IMR-90 (cell line): ENCODE measurements around the gene DKK2. TPM values are rescaled to one million over a fixed set of nuclear protein-coding genes. Genes with fewer than 3 reads are reported as not detected.

Experiments
- ATAC-seq: fragments of 200-7000 bp; cut with Tn5 transposase; 2 replicates; pipeline ENCODE4 v1.9.1; 2020; ENCODE audit warnings: low read depth, mild to moderate bottlenecking, moderate library complexity
- BruUV-seq: library from RNA; stranded (reverse); fragments of 400-500 nt; replicated peaks from 2 replicates; lab custom pipeline; 2021; lab: Mats Ljungman, UMichigan
- CTCF ChIA-PET: fragments of 300-600 bp; formaldehyde crosslinking; extraction: SDS; loops from one replicate; lab custom pipeline; 2021; ENCODE audit warnings: antibody characterized with exemption; lab: Yijun Ruan, JAX
- POLR2A ChIA-PET: fragments of 300-600 bp; sonication (Branson Sonifier 250); formaldehyde crosslinking; loops from one replicate; lab custom pipeline; 2022; ENCODE audit warnings: antibody characterized with exemption; ENCODE audit not compliant: unreplicated experiment; lab: Charles Lee
- DNase-seq: peaks from one replicate; pipeline ENCODE4 v3.0.0; 2013
- H2AFZ ChIP-seq: replicated peaks from 2 replicates; pipeline ENCODE3; 2013; ENCODE audit warnings: low read length, mild to moderate bottlenecking; ENCODE audit not compliant: poor library complexity
- H2AK5ac ChIP-seq: 2 replicates; pipeline ENCODE4 v1.6.1; 2013; ENCODE audit warnings: low read depth, low read length, inconsistent platforms
- H2AK9ac ChIP-seq: replicated peaks from 2 replicates; pipeline ENCODE3; 2013; ENCODE audit warnings: mild to moderate bottlenecking, low read depth, low read length, moderate library complexity; ENCODE audit not compliant: poor library complexity
- H2BK120ac ChIP-seq: 2 replicates; pipeline ENCODE4 v1.6.1; 2013; ENCODE audit warnings: low read depth, low read length, inconsistent platforms
- H2BK15ac ChIP-seq: 3 replicates; pipeline ENCODE4 v1.6.1; 2013; ENCODE audit warnings: low read depth, low read length, inconsistent platforms
- H2BK20ac ChIP-seq: 2 replicates; pipeline ENCODE4 v1.6.1; 2013; ENCODE audit warnings: low read depth, mild to moderate bottlenecking, inconsistent platforms, low read length, moderate library complexity
- H2BK5ac ChIP-seq: 2 replicates; pipeline ENCODE4 v1.6.1; 2013; ENCODE audit warnings: mild to moderate bottlenecking, low read depth, low read length, inconsistent platforms; ENCODE audit not compliant: poor library complexity, severe bottlenecking
- H3K14ac ChIP-seq: replicated peaks from 2 replicates; pipeline ENCODE4 v1.6.1; 2013; ENCODE audit warnings: low read depth, low read length, inconsistent platforms
- H3K18ac ChIP-seq: 2 replicates; pipeline ENCODE4 v1.6.1; 2013; ENCODE audit warnings: low read depth, low read length, control low read depth
- H3K23ac ChIP-seq: 2 replicates; pipeline ENCODE4 v1.6.1; 2013; ENCODE audit warnings: low read depth, low read length, inconsistent platforms
- H3K27ac ChIP-seq: 2 replicates; pipeline ENCODE4 v1.5.1; 2013; ENCODE audit warnings: mild to moderate bottlenecking, control low read depth, low read length; ENCODE audit not compliant: insufficient read depth
- H3K27me3 ChIP-seq: 2 replicates; pipeline ENCODE4 v1.6.1; 2013; ENCODE audit warnings: low read length; ENCODE audit not compliant: control insufficient read depth, insufficient read depth
- H3K36me3 ChIP-seq: 2 replicates; pipeline ENCODE4 v1.6.1; 2013; ENCODE audit warnings: low read length, mixed read lengths; ENCODE audit not compliant: control insufficient read depth, insufficient read depth
- H3K4ac ChIP-seq: 2 replicates; pipeline ENCODE4 v1.6.1; 2013; ENCODE audit warnings: low read depth, low read length, inconsistent platforms
- H3K4me1 ChIP-seq: 2 replicates; pipeline ENCODE4 v1.6.1; 2013; ENCODE audit warnings: low read length, mixed read lengths; ENCODE audit not compliant: control insufficient read depth, insufficient read depth
- H3K4me2 ChIP-seq: 2 replicates; pipeline ENCODE4 v1.6.1; 2013; ENCODE audit warnings: low read depth, mild to moderate bottlenecking, control low read depth, low read length, moderate library complexity
- H3K4me3 ChIP-seq: 2 replicates; pipeline ENCODE4 v1.5.1; 2013; ENCODE audit warnings: low read depth, mild to moderate bottlenecking, control low read depth, low read length, moderate library complexity; ENCODE audit not compliant: insufficient read depth
- H3K56ac ChIP-seq: 2 replicates; pipeline ENCODE4 v1.6.1; 2013; ENCODE audit warnings: low read length, inconsistent platforms; ENCODE audit not compliant: insufficient read depth; ENCODE audit errors: extremely low read depth
- H3K79me1 ChIP-seq, 2 experiments: 2 replicates each; pipeline ENCODE4 v1.6.1; 2013; ENCODE audit warnings: low read length in 2 of 2, inconsistent platforms in 1 of 2, low read depth in 1 of 2
- H3K9ac ChIP-seq: 2 replicates; pipeline ENCODE4 v1.6.1; 2013; ENCODE audit warnings: low read depth, low read length, control low read depth
- H3K9me1 ChIP-seq: 2 replicates; pipeline ENCODE4 v1.6.1; 2013; ENCODE audit warnings: low read length, inconsistent platforms; ENCODE audit not compliant: insufficient read depth
- H3K9me3 ChIP-seq: 2 replicates; pipeline ENCODE4 v1.6.1; 2013; ENCODE audit warnings: low read length; ENCODE audit not compliant: control insufficient read depth, insufficient read depth
- H4K20me1 ChIP-seq: 2 replicates; pipeline ENCODE4 v1.6.1; 2013; ENCODE audit warnings: low read length, inconsistent platforms; ENCODE audit not compliant: insufficient read depth
- H4K5ac ChIP-seq: 2 replicates; pipeline ENCODE4 v1.6.1; 2013; ENCODE audit warnings: mild to moderate bottlenecking, low read depth, low read length, control low read depth
- H4K8ac ChIP-seq, 2 experiments: 2 replicates each; pipeline ENCODE4 v1.6.1; 2013; ENCODE audit warnings: low read depth in 2 of 2, low read length in 2 of 2, control low read depth in 1 of 2, inconsistent platforms in 1 of 2
- H4K91ac ChIP-seq: 2 replicates; pipeline ENCODE4 v1.6.1; 2013; ENCODE audit warnings: low read depth, low read length, inconsistent platforms; ENCODE audit not compliant: insufficient read depth
- BHLHE40 ChIP-seq: fragments of 150-350 bp; IDR thresholded peaks from 2 replicates; pipeline ENCODE4 v1.6.1; 2016; ENCODE audit warnings: mild to moderate bottlenecking, low read depth, low read length
- CEBPB ChIP-seq: IDR thresholded peaks from 2 replicates; pipeline ENCODE4 v1.6.1; 2012; ENCODE audit warnings: low read depth, low read length, improper control_type of control experiment
- CHD1 ChIP-seq: IDR thresholded peaks from 2 replicates; pipeline ENCODE4 v1.6.1; 2012; ENCODE audit warnings: low read depth, low read length, improper control_type of control experiment
- FOS ChIP-seq: fragments of 150-350 bp; IDR thresholded peaks from 2 replicates; pipeline ENCODE4 v1.6.1; 2016; ENCODE audit warnings: low read depth, low read length
- MAFK ChIP-seq: IDR thresholded peaks from 2 replicates; pipeline ENCODE4 v1.6.1; 2012; ENCODE audit warnings: low read depth, low read length, improper control_type of control experiment
- MAZ ChIP-seq: IDR thresholded peaks from 2 replicates; pipeline ENCODE4 v1.6.1; 2012; ENCODE audit warnings: low read depth, mild to moderate bottlenecking, low read length, improper control_type of control experiment, moderate library complexity, borderline replicate concordance
- MXI1 ChIP-seq: IDR thresholded peaks from 2 replicates; pipeline ENCODE4 v1.6.1; 2012; ENCODE audit warnings: low read depth, mild to moderate bottlenecking, low read length, moderate library complexity, borderline replicate concordance
- NFE2L2 ChIP-seq: fragments of 150-350 bp; IDR thresholded peaks from 2 replicates; pipeline ENCODE4 v1.6.1; 2016; ENCODE audit warnings: low read depth, mild to moderate bottlenecking, low read length
- POLR2A ChIP-seq: IDR thresholded peaks from 2 replicates; pipeline ENCODE4 v1.6.1; 2012; ENCODE audit warnings: mild to moderate bottlenecking, low read depth, low read length
- RAD21 ChIP-seq: IDR thresholded peaks from 2 replicates; pipeline ENCODE4 v1.6.1; 2012; ENCODE audit warnings: low read length, improper control_type of control experiment
- RCOR1 ChIP-seq: IDR thresholded peaks from 2 replicates; pipeline ENCODE4 v1.6.1; 2012; ENCODE audit warnings: mild to moderate bottlenecking, low read length, improper control_type of control experiment; ENCODE audit not compliant: insufficient replicate concordance
- RFX5 ChIP-seq: IDR thresholded peaks from 2 replicates; pipeline ENCODE4 v1.8.0; 2012; ENCODE audit warnings: low read depth, mild to moderate bottlenecking, low read length, moderate library complexity
- SMC3 ChIP-seq: fragments of 150-350 bp; IDR thresholded peaks from 2 replicates; pipeline ENCODE4 v1.6.1; 2016; ENCODE audit warnings: low read depth, mild to moderate bottlenecking, antibody characterized with exemption, low read length, moderate library complexity
- WGBS, 2 experiments: methylation state at CpG; one replicate each; pipeline versions ENCODE4 v1.1.5 to v1.1.7; 2013; ENCODE audit warnings: missing lambda C conversion rate in 2 of 2; ENCODE audit not compliant: insufficient read length in 1 of 2; ENCODE audit errors: extremely low coverage in 2 of 2; 5-methylcytosine and 5-hydroxymethylcytosine counted together
- dilution Hi-C: fragments of 300-500 bp; cut with HindIII; formaldehyde crosslinking; loops from one replicate; pipeline ENCODE4 v1.14.3; 2018; ENCODE audit warnings: low sequenced_read_pairs; ENCODE audit not compliant: unreplicated experiment
- in situ Hi-C: fragments of 300-500 bp; cut with MboI; formaldehyde crosslinking; loops from 3 replicates; pipeline ENCODE4 v1.14.3; 2019; ENCODE audit warnings: low sequenced_read_pairs, inconsistent platforms, mixed read lengths
- intact Hi-C: fragments of 100-400 bp; cut with micrococcal nuclease; formaldehyde crosslinking; loops from 2 replicates; pipeline ENCODE4 v1.10.0; 2022
- polyA plus RNA-seq, 3 experiments: library from polyadenylated mRNA; depleted of rRNA; stranded (reverse); fragments of >200 nt; gene quantifications; 2 replicates each; pipeline ENCODE4 v1.2.3, GENCODE V29; 2012; ENCODE audit warnings: low replicate concordance in 1 of 3
- total RNA-seq: library from RNA; depleted of rRNA; stranded (reverse); fragments of >200 nt; gene quantifications from 2 replicates; pipeline ENCODE4 v1.2.3, GENCODE V29; 2012
- TF ChIP-seq, protein P1 (sequence below): conservative IDR thresholded peaks from 2 replicates; pipeline ENCODE4 v1.5.1; 2012; ENCODE audit warnings: mild to moderate bottlenecking, low read depth, low read length, improper control_type of control experiment
- TF ChIP-seq, protein P2 (sequence below): fragments of 150-350 bp; IDR thresholded peaks from 2 replicates; pipeline ENCODE4 v1.6.1; 2017; ENCODE audit warnings: mild to moderate bottlenecking, antibody characterized with exemption, low read length, low read depth
- TF ChIP-seq, protein P3 (sequence below): fragments of 150-350 bp; IDR thresholded peaks from 2 replicates; pipeline ENCODE4 v1.6.1; 2016; ENCODE audit warnings: low read depth, mild to moderate bottlenecking, low read length, moderate library complexity, borderline replicate concordance

DKK2 gene
- total and polyA plus RNA-seq, 2 of the 4 experiments (the other 2 are of a cell fraction): 0.39 to 0.72 TPM

GRCh38 chr4:106951891-106952290 is 84.2 kb downstream of the DKK2 start:
- dilution Hi-C loops (no loop called here), intact Hi-C loops (no loop called here), in situ Hi-C loops (no loop called here)
- no peak overlapping the region for H4K8ac ChIP-seq
- TF ChIP-seq SMC3: no peak
- TF ChIP-seq, protein P1, sequence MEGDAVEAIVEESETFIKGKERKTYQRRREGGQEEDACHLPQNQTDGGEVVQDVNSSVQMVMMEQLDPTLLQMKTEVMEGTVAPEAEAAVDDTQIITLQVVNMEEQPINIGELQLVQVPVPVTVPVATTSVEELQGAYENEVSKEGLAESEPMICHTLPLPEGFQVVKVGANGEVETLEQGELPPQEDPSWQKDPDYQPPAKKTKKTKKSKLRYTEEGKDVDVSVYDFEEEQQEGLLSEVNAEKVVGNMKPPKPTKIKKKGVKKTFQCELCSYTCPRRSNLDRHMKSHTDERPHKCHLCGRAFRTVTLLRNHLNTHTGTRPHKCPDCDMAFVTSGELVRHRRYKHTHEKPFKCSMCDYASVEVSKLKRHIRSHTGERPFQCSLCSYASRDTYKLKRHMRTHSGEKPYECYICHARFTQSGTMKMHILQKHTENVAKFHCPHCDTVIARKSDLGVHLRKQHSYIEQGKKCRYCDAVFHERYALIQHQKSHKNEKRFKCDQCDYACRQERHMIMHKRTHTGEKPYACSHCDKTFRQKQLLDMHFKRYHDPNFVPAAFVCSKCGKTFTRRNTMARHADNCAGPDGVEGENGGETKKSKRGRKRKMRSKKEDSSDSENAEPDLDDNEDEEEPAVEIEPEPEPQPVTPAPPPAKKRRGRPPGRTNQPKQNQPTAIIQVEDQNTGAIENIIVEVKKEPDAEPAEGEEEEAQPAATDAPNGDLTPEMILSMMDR: no peak
- TF ChIP-seq BHLHE40: no peak
- TF ChIP-seq FOS: no peak
- TF ChIP-seq NFE2L2: no peak
- TF ChIP-seq, protein P2, sequence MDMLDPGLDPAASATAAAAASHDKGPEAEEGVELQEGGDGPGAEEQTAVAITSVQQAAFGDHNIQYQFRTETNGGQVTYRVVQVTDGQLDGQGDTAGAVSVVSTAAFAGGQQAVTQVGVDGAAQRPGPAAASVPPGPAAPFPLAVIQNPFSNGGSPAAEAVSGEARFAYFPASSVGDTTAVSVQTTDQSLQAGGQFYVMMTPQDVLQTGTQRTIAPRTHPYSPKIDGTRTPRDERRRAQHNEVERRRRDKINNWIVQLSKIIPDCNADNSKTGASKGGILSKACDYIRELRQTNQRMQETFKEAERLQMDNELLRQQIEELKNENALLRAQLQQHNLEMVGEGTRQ: no peak
- no peak for TF ChIP-seq MXI1
- TF ChIP-seq, protein P3, sequence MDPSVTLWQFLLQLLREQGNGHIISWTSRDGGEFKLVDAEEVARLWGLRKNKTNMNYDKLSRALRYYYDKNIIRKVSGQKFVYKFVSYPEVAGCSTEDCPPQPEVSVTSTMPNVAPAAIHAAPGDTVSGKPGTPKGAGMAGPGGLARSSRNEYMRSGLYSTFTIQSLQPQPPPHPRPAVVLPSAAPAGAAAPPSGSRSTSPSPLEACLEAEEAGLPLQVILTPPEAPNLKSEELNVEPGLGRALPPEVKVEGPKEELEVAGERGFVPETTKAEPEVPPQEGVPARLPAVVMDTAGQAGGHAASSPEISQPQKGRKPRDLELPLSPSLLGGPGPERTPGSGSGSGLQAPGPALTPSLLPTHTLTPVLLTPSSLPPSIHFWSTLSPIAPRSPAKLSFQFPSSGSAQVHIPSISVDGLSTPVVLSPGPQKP: no peak
- TF ChIP-seq RCOR1: no peak
- TF ChIP-seq RAD21: no peak
- no peak for TF ChIP-seq MAFK
- TF ChIP-seq POLR2A: no peak
- no peak for TF ChIP-seq RFX5
- TF ChIP-seq CEBPB: no peak
- TF ChIP-seq CHD1: no peak
- no peak for TF ChIP-seq MAZ
- H4K20me1 ChIP-seq: no peaks in the 10 kb centered on the region
- H3K4me1 ChIP-seq: no peaks in the 10 kb centered on the region
- H3K79me1 ChIP-seq: no peaks in the 10 kb centered on the region
- H3K14ac ChIP-seq: no peak overlapping the region
- BruUV-seq: no TSS peak
- H3K36me3 ChIP-seq: no peaks in the 10 kb centered on the region
- H3K4me3 ChIP-seq: no peak overlapping the region
- H2AK9ac ChIP-seq: no peak overlapping the region
- H3K4ac ChIP-seq: no peak overlapping the region
- DNase-seq (no peak), ATAC-seq (no peak)
- H2BK120ac ChIP-seq: no peak overlapping the region
- H3K4me2 ChIP-seq: no peak overlapping the region
- no peak overlapping the region for H2BK15ac ChIP-seq
- no peaks in the 10 kb centered on the region for H3K9me3 ChIP-seq
- H3K23ac ChIP-seq: no peak overlapping the region
- H4K5ac ChIP-seq: no peak overlapping the region
- H3K27me3 ChIP-seq: no peaks in the 10 kb centered on the region
- no peak overlapping the region for H3K9ac ChIP-seq
- no peak overlapping the region for H3K56ac ChIP-seq
- no peak overlapping the region for H4K91ac ChIP-seq
- no peak overlapping the region for H2AFZ ChIP-seq
- no peak overlapping the region for H3K27ac ChIP-seq
- no peak overlapping the region for H3K18ac ChIP-seq
- H2AK5ac ChIP-seq: no peak overlapping the region
- POLR2A ChIA-PET: no interaction called here
- H2BK20ac ChIP-seq: no peak overlapping the region
- H2BK5ac ChIP-seq: no peak overlapping the region
- CTCF ChIA-PET: no interaction called here
- WGBS, 2 experiments: no CpG with 5 or more reads among the region's 2 CpGs
- no peaks in the 10 kb centered on the region for H3K9me1 ChIP-seq
